C4-2B (cell line): ENCODE data around the gene FXYD5.

Experiments
- CTCF ChIP-seq: fragments of 450-650 bp; conservative IDR thresholded peaks from 2 replicates; pipeline ENCODE4 v1.5.1; 2017; ENCODE audit warnings: mild to moderate bottlenecking
- ZFX ChIP-seq: fragments of 450-650 bp; IDR thresholded peaks from 2 replicates; pipeline ENCODE4 v1.6.1; 2017

- TF ChIP-seq CTCF (no peak), ZFX (no peak)
Observed at GRCh38 chr19:35164418-35164817, 9.9 kb downstream of the FXYD5 start.
